Measurements from ENCODE around the gene PTN.
"Not testable (repeated sequence)": the region's sequence is repeated elsewhere in the genome, so short reads cannot be mapped to it uniquely, and the experiment has no call there.

The PTN gene

GRCh38 chr7:137231167-137231566 lies 112.4 kb downstream of the PTN start:
- no peak for DNase-seq
- H3K4me3 Mint-ChIP-seq = no peak overlapping the region
- no peaks in the 10 kb centered on the region for H3K4me1 Mint-ChIP-seq (ENCODE audit: low read depth in 2 of 2)
- H3K9me3 Mint-ChIP-seq = peaks cover 0 to 9% of the 10 kb centered on the region in 2 donors
- no peak overlapping the region for H3K27ac Mint-ChIP-seq
- no peaks in the 10 kb centered on the region for H3K36me3 Mint-ChIP-seq (ENCODE audit: insufficient read depth)
- no peaks in the 10 kb centered on the region for H3K27me3 Mint-ChIP-seq
- no peak for ATAC-seq (replicated peaks)

- Mint-ChIP-seq H3K4me1 (ENCODE audit: low read depth in 2 of 2) (no peaks in the 10 kb centered on the region), H3K27me3 (no peaks in the 10 kb centered on the region), H3K4me3 (no peak overlapping the region), H3K9me3 (peaks cover 0 to 9% of the 10 kb centered on the region in 2 donors), H3K36me3 (ENCODE audit: insufficient read depth) (no peaks in the 10 kb centered on the region), H3K27ac (no peak overlapping the region)
- no peak for ATAC-seq (replicated peaks)
- no peak for DNase-seq
These were observed 122.1 kb downstream of the PTN start for GRCh38 chr7:137221467-137221866.

DNA sequence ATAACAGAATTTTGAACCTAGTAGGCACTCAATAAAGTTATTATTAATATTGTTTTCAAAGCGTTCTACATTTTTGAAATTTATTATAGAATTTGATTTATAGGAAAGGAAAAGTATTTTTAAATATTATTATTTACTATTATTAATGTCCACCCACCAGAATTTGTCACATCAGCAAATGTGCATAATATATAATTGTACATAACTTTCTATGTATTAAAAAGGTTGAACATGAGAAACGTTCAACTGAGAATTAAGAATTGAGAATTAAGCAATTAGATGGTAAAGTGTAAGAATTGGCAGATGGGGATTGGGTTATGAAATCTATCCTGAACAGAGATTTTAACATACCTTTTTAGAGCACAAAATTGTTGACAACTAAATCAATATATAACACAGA lies 129.8 kb downstream of the PTN start:
- no peaks in the 10 kb centered on the region for H3K4me1 Mint-ChIP-seq (ENCODE audit: low read depth in 2 of 2)
- no peaks in the 10 kb centered on the region for H3K27me3 Mint-ChIP-seq
- no peak for DNase-seq
- H3K36me3 Mint-ChIP-seq (ENCODE audit: insufficient read depth) = no peaks in the 10 kb centered on the region
- H3K4me3 Mint-ChIP-seq = no peak overlapping the region
- no peak overlapping the region for H3K27ac Mint-ChIP-seq
- H3K9me3 Mint-ChIP-seq = peaks cover 10 to 12% of the 10 kb centered on the region in 2 donors
- ATAC-seq (replicated peaks) = no peak

GRCh38 chr7:137209151-137209817 lies 134.2 kb downstream of the PTN start:
- H3K4me3 Mint-ChIP-seq = no peak overlapping the region
- no peaks in the 10 kb centered on the region for H3K27me3 Mint-ChIP-seq
- ATAC-seq (replicated peaks) (no peak), DNase-seq (no peak)
- peaks cover 7 to 8% of the 10 kb centered on the region in 2 donors for H3K9me3 Mint-ChIP-seq
- no peaks in the 10 kb centered on the region for H3K4me1 Mint-ChIP-seq (ENCODE audit: low read depth in 2 of 2)
- H3K36me3 Mint-ChIP-seq (ENCODE audit: insufficient read depth) = no peaks in the 10 kb centered on the region
- H3K27ac Mint-ChIP-seq = no peak overlapping the region

DNA sequence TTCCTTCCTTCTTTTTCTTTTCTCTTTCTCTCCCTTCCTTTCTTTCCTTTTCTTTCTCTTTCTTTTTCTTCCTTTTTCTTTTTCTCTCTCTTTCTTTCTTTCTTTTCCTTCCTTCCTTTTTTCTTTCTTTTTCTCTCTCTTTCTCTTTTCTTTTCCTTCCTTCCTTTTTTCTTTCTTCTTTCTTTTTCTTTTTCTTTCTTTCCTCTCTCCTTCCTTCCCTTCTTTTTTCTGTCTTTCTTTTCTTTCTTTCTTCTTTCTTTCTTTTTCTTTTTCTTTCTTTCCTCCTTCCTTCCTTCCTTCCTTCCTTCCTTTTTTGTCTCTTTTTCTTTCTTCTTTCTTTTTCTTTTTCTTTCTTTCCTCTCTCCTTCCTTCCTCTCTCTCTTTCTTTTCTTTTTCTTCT lies 136.8 kb downstream of the PTN start:
- DNase-seq (no peak), ATAC-seq (replicated peaks) (no peak)
- H3K27ac Mint-ChIP-seq = no peak overlapping the region
- peaks cover 5 to 11% of the 10 kb centered on the region in 2 donors for H3K9me3 Mint-ChIP-seq
- H3K4me3 Mint-ChIP-seq = no peak overlapping the region
- H3K27me3 Mint-ChIP-seq = no peaks in the 10 kb centered on the region
- no peaks in the 10 kb centered on the region for H3K36me3 Mint-ChIP-seq (ENCODE audit: insufficient read depth)
- H3K4me1 Mint-ChIP-seq (ENCODE audit: low read depth in 2 of 2) = no peaks in the 10 kb centered on the region

GRCh38 chr7:137204246-137204645 lies 139.3 kb downstream of the PTN start:
- ATAC-seq (replicated peaks) (no peak), DNase-seq (no peak)
- Mint-ChIP-seq H3K36me3 (ENCODE audit: insufficient read depth) (no peaks in the 10 kb centered on the region), H3K4me1 (ENCODE audit: low read depth in 2 of 2) (no peaks in the 10 kb centered on the region), H3K27me3 (no peaks in the 10 kb centered on the region), H3K27ac (no peak overlapping the region), H3K9me3 (peaks cover 7 to 11% of the 10 kb centered on the region in 2 donors), H3K4me3 (no peak overlapping the region)

DNA sequence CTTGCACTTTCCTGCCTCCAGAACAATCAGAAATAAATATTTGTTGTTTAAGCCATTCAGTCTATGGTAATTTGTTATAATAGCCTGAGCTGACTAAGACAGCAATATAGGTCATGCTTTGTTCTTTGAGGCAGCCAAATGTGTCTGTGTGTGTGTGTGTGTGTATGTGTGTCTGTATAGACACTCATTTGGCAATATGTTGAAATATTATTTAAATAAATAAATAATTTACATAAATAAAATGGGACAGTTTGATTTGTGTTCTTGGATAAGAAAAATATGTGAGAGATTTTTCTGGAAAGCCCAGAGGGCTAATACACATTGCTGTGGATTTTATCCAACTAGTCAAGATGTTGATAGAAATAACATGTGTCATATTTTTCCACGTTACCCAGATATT lies 140.2 kb downstream of the PTN start:
- no peaks in the 10 kb centered on the region for H3K36me3 Mint-ChIP-seq (ENCODE audit: insufficient read depth)
- DNase-seq (no peak), ATAC-seq (replicated peaks) (no peak)
- no peak overlapping the region for H3K4me3 Mint-ChIP-seq
- H3K27me3 Mint-ChIP-seq = no peaks in the 10 kb centered on the region
- peaks cover 7 to 11% of the 10 kb centered on the region in 2 donors for H3K9me3 Mint-ChIP-seq
- H3K27ac Mint-ChIP-seq = no peak overlapping the region
- H3K4me1 Mint-ChIP-seq (ENCODE audit: low read depth in 2 of 2) = no peaks in the 10 kb centered on the region

GRCh38 chr7:137196648-137197047 lies 146.9 kb downstream of the PTN start:
- no peak overlapping the region for H3K27ac Mint-ChIP-seq
- no peaks in the 10 kb centered on the region for H3K27me3 Mint-ChIP-seq
- H3K36me3 Mint-ChIP-seq (ENCODE audit: insufficient read depth) = no peaks in the 10 kb centered on the region
- no peak for DNase-seq
- H3K9me3 Mint-ChIP-seq = peaks cover 3 to 7% of the 10 kb centered on the region in 2 donors
- ATAC-seq (replicated peaks) = no peak
- no peak overlapping the region for H3K4me3 Mint-ChIP-seq
- no peaks in the 10 kb centered on the region for H3K4me1 Mint-ChIP-seq (ENCODE audit: low read depth in 2 of 2)

- ATAC-seq (replicated peaks) (no peak), DNase-seq (no peak)
- H3K9me3 Mint-ChIP-seq = peaks cover 3 to 7% of the 10 kb centered on the region in 2 donors
- H3K36me3 Mint-ChIP-seq (ENCODE audit: insufficient read depth) = no peaks in the 10 kb centered on the region
- no peaks in the 10 kb centered on the region for H3K27me3 Mint-ChIP-seq
- no peak overlapping the region for H3K4me3 Mint-ChIP-seq
- H3K4me1 Mint-ChIP-seq (ENCODE audit: low read depth in 2 of 2) = no peaks in the 10 kb centered on the region
- no peak overlapping the region for H3K27ac Mint-ChIP-seq
These were observed 147.5 kb downstream of the PTN start for GRCh38 chr7:137195996-137196395.

DNA sequence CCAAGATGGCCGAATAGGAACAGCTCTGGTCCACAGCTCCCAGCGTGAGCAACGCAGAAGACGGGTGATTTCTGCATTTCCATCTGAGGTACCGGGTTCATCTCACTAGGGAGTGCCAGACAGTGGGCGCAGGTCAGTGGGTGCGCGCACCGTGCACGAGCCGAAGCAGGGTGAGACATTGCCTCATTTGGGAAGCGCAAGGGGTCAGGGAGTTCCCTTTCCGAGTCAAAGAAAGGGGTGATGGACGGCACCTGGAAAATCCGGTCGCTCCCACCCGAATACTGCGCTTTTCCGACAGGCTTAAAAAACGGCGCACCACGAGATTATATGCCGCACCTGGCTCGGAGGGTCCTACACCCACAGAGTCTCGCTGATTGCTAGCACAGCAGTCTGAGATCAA lies 161.9 kb downstream of the PTN start:
- not testable (repeated sequence) for H3K27ac Mint-ChIP-seq; H3K4me1 Mint-ChIP-seq (ENCODE audit: low read depth in 2 of 2); ATAC-seq (replicated peaks); DNase-seq; H3K27me3 Mint-ChIP-seq; H3K36me3 Mint-ChIP-seq (ENCODE audit: insufficient read depth); H3K4me3 Mint-ChIP-seq; H3K9me3 Mint-ChIP-seq
